Suprapubic skin (tissue), 4 donors: ENCODE measurements around the gene CLIC2.

Experiments used
- CTCF ChIP-seq, 2 donors: fragments of 200-600 bp in 1 of 2; fragments of 450-650 bp in 1 of 2; sonication (generic) in 1 of 2; IDR thresholded peaks; one replicate each; pipeline ENCODE4 v1.5.1; 2016 to 2019; ENCODE audit warnings: antibody characterized with exemption in 2 of 2, mild to moderate bottlenecking in 1 of 2, moderate library complexity in 1 of 2
- POLR2A ChIP-seq, 2 donors: fragments of 450-650 bp; IDR thresholded peaks; one replicate each; pipeline ENCODE4 v1.6.1; 2017; ENCODE audit warnings: antibody characterized with exemption in 2 of 2, mild to moderate bottlenecking in 2 of 2, moderate library complexity in 2 of 2
- POLR2AphosphoS5 ChIP-seq, 3 donors: sonication (generic); formaldehyde crosslinking; IDR thresholded peaks; one replicate each; pipeline ENCODE4 v1.6.1; 2017; ENCODE audit warnings: antibody characterized with exemption in 3 of 3

- TF ChIP-seq POLR2A (IDR thresholded peaks at IDR 0.05): no peak
- no peak for TF ChIP-seq CTCF (IDR thresholded peaks at IDR 0.05)
- no peak for TF ChIP-seq POLR2AphosphoS5 (IDR thresholded peaks at IDR 0.05)
These were observed 54.5 kb downstream of the CLIC2 start for GRCh38 chrX:155279873-155280272.
